Osteocyte (in vitro differentiated cells): ENCODE data around the gene SPAG9. TPM values are rescaled to one million over a fixed set of nuclear protein-coding genes. Genes with fewer than 3 reads are reported as not detected.

ENCODE experiments used
- DNase-seq: peaks from one replicate; pipeline ENCODE4 v3.0.0; 2021; ENCODE audit warnings: mixed read lengths; ENCODE audit not compliant: unreplicated experiment; ENCODE audit errors: extremely low spot score
- H3K27ac Mint-ChIP-seq: one replicate; pipeline ENCODE4 v1.8.0; 2021; ENCODE audit warnings: mild to moderate bottlenecking, mixed read lengths; ENCODE audit not compliant: unreplicated experiment
- H3K27me3 Mint-ChIP-seq: one replicate; pipeline ENCODE4 v1.8.0; 2021; ENCODE audit warnings: mixed read lengths; ENCODE audit not compliant: unreplicated experiment
- H3K36me3 Mint-ChIP-seq: one replicate; pipeline ENCODE4 v1.8.0; 2021; ENCODE audit warnings: mixed read lengths; ENCODE audit not compliant: unreplicated experiment
- H3K4me1 Mint-ChIP-seq: one replicate; pipeline ENCODE4 v1.8.0; 2021; ENCODE audit warnings: mixed read lengths; ENCODE audit not compliant: unreplicated experiment
- H3K4me3 Mint-ChIP-seq: one replicate; pipeline ENCODE4 v1.8.0; 2021; ENCODE audit warnings: mild to moderate bottlenecking, moderate library complexity, mixed read lengths; ENCODE audit not compliant: unreplicated experiment
- H3K9me3 Mint-ChIP-seq: one replicate; pipeline ENCODE4 v1.8.0; 2021; ENCODE audit warnings: mixed read lengths; ENCODE audit not compliant: unreplicated experiment
- CTCF ChIP-seq: fragments of 200-600 bp; sonication (generic); IDR thresholded peaks from 2 replicates; pipeline ENCODE4 v1.5.0; 2021; ENCODE audit warnings: antibody characterized with exemption, mild to moderate bottlenecking, moderate library complexity
- total RNA-seq: library from RNA; stranded (reverse); gene quantifications from 2 replicates; pipeline ENCODE4 v1.2.1, GENCODE V29; 2021

SPAG9 gene
- total RNA-seq, 1 donor from 2014 or later, result 100 TPM

- H3K4me1 Mint-ChIP-seq, result peaks cover 9% of the 10 kb centered on the region
- DNase-seq, result no peak
- peaks cover 2% of the 10 kb centered on the region for H3K27me3 Mint-ChIP-seq
- H3K9me3 Mint-ChIP-seq, result no peaks in the 10 kb centered on the region
- TF ChIP-seq CTCF, result no peak
- H3K36me3 Mint-ChIP-seq, result no peaks in the 10 kb centered on the region
- no peak overlapping the region for H3K4me3 Mint-ChIP-seq
- no peak overlapping the region for H3K27ac Mint-ChIP-seq
These were observed 195.9 kb downstream of the SPAG9 start for GRCh38 chr17:50924800-50925199.

- H3K27ac Mint-ChIP-seq, result no peak overlapping the region
- peaks cover 2% of the 10 kb centered on the region for H3K27me3 Mint-ChIP-seq
- H3K4me1 Mint-ChIP-seq, result peaks cover 14% of the 10 kb centered on the region
- no peaks in the 10 kb centered on the region for H3K36me3 Mint-ChIP-seq
- H3K9me3 Mint-ChIP-seq, result no peaks in the 10 kb centered on the region
- H3K4me3 Mint-ChIP-seq, result no peak overlapping the region
- TF ChIP-seq CTCF, result no peak
- DNase-seq, result no peak
These were observed 196.4 kb downstream of the SPAG9 start for GRCh38 chr17:50924300-50924699.

- H3K27me3 Mint-ChIP-seq, result peaks cover 2% of the 10 kb centered on the region
- no peak overlapping the region for H3K4me3 Mint-ChIP-seq
- H3K36me3 Mint-ChIP-seq, result no peaks in the 10 kb centered on the region
- H3K9me3 Mint-ChIP-seq, result no peaks in the 10 kb centered on the region
- TF ChIP-seq CTCF, result no peak
- no peak for DNase-seq
- H3K4me1 Mint-ChIP-seq, result peaks cover 19% of the 10 kb centered on the region
- no peak overlapping the region for H3K27ac Mint-ChIP-seq
These were observed 197.1 kb downstream of the SPAG9 start for GRCh38 chr17:50923611-50924010.

GRCh38 chr17:50922721-50923405 lies 197.8 kb downstream of the SPAG9 start:
- no peak for DNase-seq
- peaks cover 19% of the 10 kb centered on the region for H3K4me1 Mint-ChIP-seq
- TF ChIP-seq CTCF, result no peak
- no peaks in the 10 kb centered on the region for H3K36me3 Mint-ChIP-seq
- H3K4me3 Mint-ChIP-seq, result no peak overlapping the region
- no peak overlapping the region for H3K27ac Mint-ChIP-seq
- H3K9me3 Mint-ChIP-seq, result no peaks in the 10 kb centered on the region
- no peaks in the 10 kb centered on the region for H3K27me3 Mint-ChIP-seq

- DNase-seq, result no peak
- H3K27me3 Mint-ChIP-seq, result no peaks in the 10 kb centered on the region
- H3K9me3 Mint-ChIP-seq, result no peaks in the 10 kb centered on the region
- no peak for TF ChIP-seq CTCF
- H3K4me1 Mint-ChIP-seq, result peaks cover 19% of the 10 kb centered on the region
- H3K36me3 Mint-ChIP-seq, result no peaks in the 10 kb centered on the region
- H3K4me3 Mint-ChIP-seq, result no peak overlapping the region
- H3K27ac Mint-ChIP-seq, result no peak overlapping the region
These were observed 198.6 kb downstream of the SPAG9 start for GRCh38 chr17:50922107-50922506.
